ENCODE measurements around the gene IL4. TPM values are rescaled to one million over a fixed set of nuclear protein-coding genes. Genes with fewer than 3 reads are reported as not detected.

The IL4 gene
- total RNA-seq, 1 experiment from 2014 or later: not detected

Other genes starting within 250 kb of the IL4 start
- gene IRF1, start 183.2 kb upstream of the IL4 start, total RNA-seq (2014; rRNA removed; shearing (Covaris generic); ENCODE audit: low replicate concordance): 12.2 and 19.7 TPM in 2 replicates
- not detected in 2 replicates for gene IL5, start 130.5 kb upstream of the IL4 start, total RNA-seq (2014; rRNA removed; shearing (Covaris generic); ENCODE audit: low replicate concordance)
- 14.9 and 19.6 TPM in 2 replicates for gene RAD50, start 117.0 kb upstream of the IL4 start, total RNA-seq (2014; rRNA removed; shearing (Covaris generic); ENCODE audit: low replicate concordance)
- gene IL13, start 15.8 kb upstream of the IL4 start, total RNA-seq (2014; rRNA removed; shearing (Covaris generic); ENCODE audit: low replicate concordance): not detected in 2 replicates
- gene KIF3A, start 63.6 kb downstream of the IL4 start, total RNA-seq (2014; rRNA removed; shearing (Covaris generic); ENCODE audit: low replicate concordance): 0.49 and 2.1 TPM in 2 replicates
- gene CCNI2, start 73.4 kb downstream of the IL4 start, total RNA-seq (2014; rRNA removed; shearing (Covaris generic); ENCODE audit: low replicate concordance): not detected in 2 replicates
- gene SEPTIN8, start 103.2 kb downstream of the IL4 start, total RNA-seq (2014; rRNA removed; shearing (Covaris generic); ENCODE audit: low replicate concordance): 23.7 and 24.5 TPM in 2 replicates
- not detected in 2 replicates for gene SOWAHA, start 139.3 kb downstream of the IL4 start, total RNA-seq (2014; rRNA removed; shearing (Covaris generic); ENCODE audit: low replicate concordance)
- 8.7 and 11.6 TPM in 2 replicates for gene SHROOM1, start 156.7 kb downstream of the IL4 start, total RNA-seq (2014; rRNA removed; shearing (Covaris generic); ENCODE audit: low replicate concordance)
- gene GDF9, start 192.5 kb downstream of the IL4 start, total RNA-seq (2014; rRNA removed; shearing (Covaris generic); ENCODE audit: low replicate concordance): 0.30 TPM in 1 of 2 replicates, not detected in the other
- 254 and 303 TPM in 2 replicates for gene UQCRQ, start 192.7 kb downstream of the IL4 start, total RNA-seq (2014; rRNA removed; shearing (Covaris generic); ENCODE audit: low replicate concordance)
- not detected in 2 replicates for gene LEAP2, start 199.7 kb downstream of the IL4 start, total RNA-seq (2014; rRNA removed; shearing (Covaris generic); ENCODE audit: low replicate concordance)